SK-N-SH (cell line): Measurements from ENCODE around the gene KCND3. TPM values are rescaled to one million over a fixed set of nuclear protein-coding genes. Genes with fewer than 3 reads are reported as not detected.

Experiments used
- CTCF ChIA-PET: fragments of 300-600, 350-600 bp; formaldehyde crosslinking; extraction: SDS; loops from one replicate; lab custom pipeline; 2021; lab: Yijun Ruan, JAX
- POLR2A ChIA-PET: fragments of 350-600 bp; sonication (Branson Sonifier 250); formaldehyde crosslinking; extraction: SDS; loops from one replicate; lab custom pipeline; 2020; ENCODE audit warnings: antibody characterized with exemption, inconsistent platforms; lab: Yijun Ruan, JAX
- DNase-seq: peaks from one replicate; pipeline ENCODE4 v3.0.0; 2012
- H2AFZ ChIP-seq: fragments of 200-600 bp; sonication (generic); 2 replicates; pipeline ENCODE4 v1.8.1; 2016; ENCODE audit warnings: antibody characterized with exemption, mild to moderate bottlenecking, low read depth
- H3F3A ChIP-seq: fragments of 200-600 bp; sonication (generic); replicated peaks from 2 replicates; pipeline ENCODE3; 2016; ENCODE audit warnings: antibody characterized with exemption, mild to moderate bottlenecking; ENCODE audit not compliant: insufficient read depth
- H3K27ac ChIP-seq, 2 experiments: fragments of 200-500 bp in 1 of 2; fragments of 200-600 bp in 1 of 2; sonication (Bioruptor generic) in 1 of 2; sonication (generic), shearing (Covaris generic) in 1 of 2; 2 replicates each; pipeline versions ENCODE4 v1.5.1 to v1.6.1; 2014 to 2016; ENCODE audit warnings: low read depth in 2 of 2, inconsistent platforms in 1 of 2, low read length in 1 of 2, mild to moderate bottlenecking in 1 of 2, mixed read lengths in 1 of 2
- H3K27me3 ChIP-seq: fragments of 200-600 bp; sonication (generic), shearing (Covaris generic); 2 replicates; pipeline ENCODE4 v1.6.1; 2016; ENCODE audit warnings: mixed run types; ENCODE audit not compliant: insufficient read depth
- H3K36me3 ChIP-seq, 2 experiments: fragments of 200-500 bp in 1 of 2; fragments of 200-600 bp in 1 of 2; sonication (Bioruptor generic) in 1 of 2; sonication (generic) in 1 of 2; replicated peaks in 1 of 2; 2 replicates each; pipeline versions ENCODE3 to v1.5.1; 2014 to 2016; ENCODE audit warnings: low read length in 1 of 2, mild to moderate bottlenecking in 1 of 2; ENCODE audit not compliant: insufficient read depth in 2 of 2, control insufficient read depth in 1 of 2
- H3K4me1 ChIP-seq, 2 experiments: fragments of 200-500 bp in 1 of 2; fragments of 200-600 bp in 1 of 2; sonication (Bioruptor generic) in 1 of 2; sonication (generic), shearing (Covaris generic) in 1 of 2; 2 replicates each; pipeline versions ENCODE4 v1.5.1 to v1.6.1; 2014 to 2016; ENCODE audit warnings: low read depth in 1 of 2, low read length in 1 of 2, mixed run types in 1 of 2; ENCODE audit not compliant: insufficient read depth in 2 of 2, control insufficient read depth in 1 of 2
- H3K4me2 ChIP-seq: fragments of 200-600 bp; sonication (generic), shearing (Covaris generic); 2 replicates; pipeline ENCODE4 v1.6.1; 2017; ENCODE audit warnings: mixed run types
- H3K4me3 ChIP-seq, 2 experiments: fragments of 200-500 bp in 1 of 2; fragments of 200-600 bp in 1 of 2; sonication (Bioruptor generic) in 1 of 2; sonication (generic), shearing (Covaris generic) in 1 of 2; 2 replicates each; pipeline versions ENCODE4 v1.5.1 to v1.8.1; 2014 to 2016; ENCODE audit warnings: low read depth in 2 of 2, inconsistent platforms in 1 of 2, low read length in 1 of 2, mild to moderate bottlenecking in 1 of 2, mixed read lengths in 1 of 2, moderate library complexity in 1 of 2
- H3K79me2 ChIP-seq: fragments of 200-600 bp; sonication (generic); 2 replicates; pipeline ENCODE4 v1.8.1; 2017; ENCODE audit warnings: mild to moderate bottlenecking; ENCODE audit not compliant: insufficient read depth
- H3K9ac ChIP-seq: fragments of 200-600 bp; sonication (generic); 2 replicates; pipeline ENCODE4 v1.6.1; 2017; ENCODE audit warnings: mixed run types
- H3K9me2 ChIP-seq: fragments of 200-600 bp; sonication (generic); 2 replicates; pipeline ENCODE4 v1.6.1; 2017; ENCODE audit warnings: mixed run types
- H3K9me3 ChIP-seq: fragments of 200-600 bp; sonication (generic); 2 replicates; pipeline ENCODE4 v1.6.1; 2017; ENCODE audit warnings: mixed run types, mild to moderate bottlenecking, moderate library complexity
- H4K20me1 ChIP-seq: fragments of 200-600 bp; sonication (generic); 2 replicates; pipeline ENCODE4 v1.6.1; 2017; ENCODE audit warnings: mild to moderate bottlenecking, mixed run types; ENCODE audit not compliant: insufficient read depth
- CHD2 ChIP-seq: fragments of 150-350 bp; IDR thresholded peaks from 2 replicates; pipeline ENCODE4 v1.6.1; 2018; ENCODE audit warnings: low read length; ENCODE audit not compliant: partially characterized antibody
- FOSL2 ChIP-seq: IDR thresholded peaks from 2 replicates; pipeline ENCODE4 v1.4.0; 2012; ENCODE audit warnings: low read depth, mild to moderate bottlenecking, moderate library complexity, borderline replicate concordance
- JUND ChIP-seq: IDR thresholded peaks from 2 replicates; pipeline ENCODE4 v1.4.0; 2012
- NFIC ChIP-seq: IDR thresholded peaks from 2 replicates; pipeline ENCODE4 v1.4.0; 2012; ENCODE audit warnings: borderline replicate concordance
- RAD21 ChIP-seq: IDR thresholded peaks from 2 replicates; pipeline ENCODE4 v1.6.1; 2012; ENCODE audit warnings: mild to moderate bottlenecking, low read length
- TAF1 ChIP-seq: IDR thresholded peaks from 2 replicates; pipeline ENCODE4 v1.6.1; 2012; ENCODE audit warnings: low read depth, mild to moderate bottlenecking, low read length, moderate library complexity, borderline replicate concordance
- TCF12 ChIP-seq: IDR thresholded peaks from 2 replicates; pipeline ENCODE4 v1.4.0; 2012
- YY1 ChIP-seq: IDR thresholded peaks from 2 replicates; pipeline ENCODE4 v1.4.0; 2012; ENCODE audit warnings: low read depth, mild to moderate bottlenecking
- WGBS: methylation state at CpG from one replicate; pipeline ENCODE4 v1.1.6; 2017; ENCODE audit warnings: low lambda C conversion rate; 5-methylcytosine and 5-hydroxymethylcytosine counted together
- polyA plus RNA-seq, 3 experiments: library from polyadenylated mRNA; depleted of rRNA; stranded (reverse); fragments of >200 nt; gene quantifications; 2 replicates each; pipeline ENCODE4 v1.2.3, GENCODE V29; 2012
- TF ChIP-seq, protein P1 (sequence below): fragments of 200-600 bp; sonication (generic); IDR thresholded peaks from 2 replicates; pipeline ENCODE4 v1.6.1; 2017; ENCODE audit warnings: antibody characterized with exemption, mild to moderate bottlenecking, moderate library complexity
- TF ChIP-seq, protein P2 (sequence below): IDR thresholded peaks from 2 replicates; pipeline ENCODE4 v1.4.0; 2012; ENCODE audit warnings: low read depth
- TF ChIP-seq, protein P3 (sequence below): IDR thresholded peaks from 2 replicates; pipeline ENCODE4 v1.6.1; 2012; ENCODE audit warnings: mild to moderate bottlenecking, low read depth, low read length, moderate library complexity
- TF ChIP-seq, protein P4 (sequence below): IDR thresholded peaks from 2 replicates; pipeline ENCODE4 v1.4.0; 2012; ENCODE audit warnings: low read depth, borderline replicate concordance
- TF ChIP-seq, protein P5 (sequence below): fragments of 150-350 bp; IDR thresholded peaks from 2 replicates; pipeline ENCODE4 v1.6.1; 2017; ENCODE audit warnings: antibody characterized with exemption, low read length, low read depth, borderline replicate concordance

KCND3 gene
- polyA plus RNA-seq, 1 of the 3 experiments (the other 2 are of a cell fraction): not detected

DNA sequence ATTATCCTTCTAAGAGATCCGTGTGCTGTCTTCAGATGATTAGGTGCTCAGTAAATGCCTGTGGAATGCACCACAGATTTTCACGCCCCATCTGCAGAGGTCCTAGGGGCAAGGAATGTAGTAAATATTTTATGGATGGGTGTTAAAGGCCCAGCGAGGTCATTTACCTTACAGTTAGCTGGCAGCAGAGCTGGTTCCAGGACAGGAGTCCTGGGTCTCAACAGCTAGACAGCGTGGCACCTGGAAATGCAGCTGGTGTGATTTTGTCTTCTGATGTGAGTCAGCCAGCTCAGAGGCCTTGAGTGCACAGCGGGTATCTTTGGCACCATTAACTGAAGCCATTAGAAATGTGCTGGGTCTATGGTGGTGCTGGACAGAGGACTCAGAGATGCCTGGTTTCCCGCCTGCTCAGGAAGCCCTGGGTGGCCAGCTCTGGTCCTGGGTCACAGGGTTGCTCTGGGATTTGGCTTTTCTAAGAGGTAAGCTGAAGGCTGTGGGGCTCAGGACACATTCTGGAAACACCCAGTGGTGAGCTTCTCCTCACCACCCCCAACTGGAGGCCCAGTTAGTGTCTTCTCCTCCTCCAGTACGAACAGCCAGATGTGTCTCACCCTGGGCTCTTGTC lies 168.2 kb downstream of the KCND3 start:
- DNase-seq: no peak
- no peak overlapping the region for H3K27ac ChIP-seq
- no peaks in the 10 kb centered on the region for H3K36me3 ChIP-seq
- WGBS: 21% methylated on average over 7 of the region's 7 CpGs
- no peaks in the 10 kb centered on the region for H4K20me1 ChIP-seq
- ChIA-PET CTCF (interaction anchor here (0.9 kb wide), 1 partner anchor 28 kb away, joined by 3 read pairs; no protein-coding TSS in a partner anchor), POLR2A (no interaction called here)
- no peak overlapping the region for H3K9ac ChIP-seq
- H3K4me3 ChIP-seq: no peak overlapping the region
- H2AFZ ChIP-seq: no peak overlapping the region
- no peak for TF ChIP-seq RAD21
- no peak for TF ChIP-seq TCF12
- TF ChIP-seq, protein P1, sequence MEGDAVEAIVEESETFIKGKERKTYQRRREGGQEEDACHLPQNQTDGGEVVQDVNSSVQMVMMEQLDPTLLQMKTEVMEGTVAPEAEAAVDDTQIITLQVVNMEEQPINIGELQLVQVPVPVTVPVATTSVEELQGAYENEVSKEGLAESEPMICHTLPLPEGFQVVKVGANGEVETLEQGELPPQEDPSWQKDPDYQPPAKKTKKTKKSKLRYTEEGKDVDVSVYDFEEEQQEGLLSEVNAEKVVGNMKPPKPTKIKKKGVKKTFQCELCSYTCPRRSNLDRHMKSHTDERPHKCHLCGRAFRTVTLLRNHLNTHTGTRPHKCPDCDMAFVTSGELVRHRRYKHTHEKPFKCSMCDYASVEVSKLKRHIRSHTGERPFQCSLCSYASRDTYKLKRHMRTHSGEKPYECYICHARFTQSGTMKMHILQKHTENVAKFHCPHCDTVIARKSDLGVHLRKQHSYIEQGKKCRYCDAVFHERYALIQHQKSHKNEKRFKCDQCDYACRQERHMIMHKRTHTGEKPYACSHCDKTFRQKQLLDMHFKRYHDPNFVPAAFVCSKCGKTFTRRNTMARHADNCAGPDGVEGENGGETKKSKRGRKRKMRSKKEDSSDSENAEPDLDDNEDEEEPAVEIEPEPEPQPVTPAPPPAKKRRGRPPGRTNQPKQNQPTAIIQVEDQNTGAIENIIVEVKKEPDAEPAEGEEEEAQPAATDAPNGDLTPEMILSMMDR: no peak
- no peak for TF ChIP-seq FOSL2
- TF ChIP-seq, protein P2, sequence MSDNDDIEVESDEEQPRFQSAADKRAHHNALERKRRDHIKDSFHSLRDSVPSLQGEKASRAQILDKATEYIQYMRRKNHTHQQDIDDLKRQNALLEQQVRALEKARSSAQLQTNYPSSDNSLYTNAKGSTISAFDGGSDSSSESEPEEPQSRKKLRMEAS: no peak
- no peak for TF ChIP-seq CHD2
- H3K4me1 ChIP-seq: no peaks in the 10 kb centered on the region
- no peaks in the 10 kb centered on the region for H3F3A ChIP-seq
- H3K9me3 ChIP-seq: no peaks in the 10 kb centered on the region
- no peaks in the 10 kb centered on the region for H3K79me2 ChIP-seq
- H3K4me2 ChIP-seq: no peak overlapping the region
- no peaks in the 10 kb centered on the region for H3K9me2 ChIP-seq
- H3K27me3 ChIP-seq: no peaks in the 10 kb centered on the region; the same call in 1 of the 2 replicates

DNA sequence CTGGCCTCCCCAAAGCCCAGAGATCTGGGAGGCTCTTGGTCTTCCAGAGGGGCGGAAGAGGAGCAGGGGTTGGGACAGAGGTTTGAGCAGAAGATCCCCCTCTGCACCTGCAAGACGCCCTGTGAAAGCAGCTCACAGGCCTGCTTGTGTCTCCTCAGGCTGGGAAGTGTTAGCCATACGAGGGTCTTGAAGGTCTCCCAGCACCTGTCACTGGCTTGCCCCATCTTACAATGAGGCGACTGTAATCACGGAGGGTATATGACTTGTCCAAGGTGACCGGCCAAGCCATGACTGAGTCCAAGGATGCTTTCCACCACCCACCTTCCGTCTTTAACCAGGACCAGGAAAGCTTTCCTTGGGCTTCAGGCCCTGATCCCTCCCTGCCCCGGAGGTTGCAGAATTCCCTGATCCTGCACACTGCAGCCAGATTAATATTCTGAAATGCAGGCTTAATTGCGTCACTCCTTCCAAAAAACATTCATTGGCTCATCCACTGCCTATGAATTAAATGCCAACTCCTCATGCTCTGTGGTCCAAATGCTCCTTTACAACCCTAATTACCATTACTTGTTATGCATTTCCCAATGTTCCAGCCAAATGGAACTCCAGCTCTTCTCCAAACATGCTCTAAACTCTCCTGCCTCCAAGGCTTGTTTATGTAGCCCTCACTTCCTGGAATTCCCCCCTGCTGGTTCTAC lies 169.8 kb downstream of the KCND3 start:
- H3K4me2 ChIP-seq: no peak overlapping the region
- no peaks in the 10 kb centered on the region; the same call in 1 of the 2 replicates for H3K27me3 ChIP-seq
- no peak overlapping the region for H3K4me3 ChIP-seq
- no peaks in the 10 kb centered on the region for H3K4me1 ChIP-seq
- no peak overlapping the region for H2AFZ ChIP-seq
- ChIA-PET POLR2A (no interaction called here), CTCF (no interaction called here)
- no peaks in the 10 kb centered on the region for H3K9me3 ChIP-seq
- 36% methylated on average over 5 of the region's 9 CpGs for WGBS
- no peaks in the 10 kb centered on the region for H3K36me3 ChIP-seq
- H3K79me2 ChIP-seq: no peaks in the 10 kb centered on the region
- no peaks in the 10 kb centered on the region for H3F3A ChIP-seq
- no peak overlapping the region for H3K9ac ChIP-seq
- no peaks in the 10 kb centered on the region for H3K9me2 ChIP-seq
- no peak for DNase-seq
- H3K27ac ChIP-seq: no peak overlapping the region
- H4K20me1 ChIP-seq: no peaks in the 10 kb centered on the region
- TF ChIP-seq JUND (no peak), YY1 (no peak), NFIC (no peak), CHD2 (no peak), FOSL2 (no peak), TAF1 (no peak), TCF12 (no peak)
- TF ChIP-seq, protein P3, sequence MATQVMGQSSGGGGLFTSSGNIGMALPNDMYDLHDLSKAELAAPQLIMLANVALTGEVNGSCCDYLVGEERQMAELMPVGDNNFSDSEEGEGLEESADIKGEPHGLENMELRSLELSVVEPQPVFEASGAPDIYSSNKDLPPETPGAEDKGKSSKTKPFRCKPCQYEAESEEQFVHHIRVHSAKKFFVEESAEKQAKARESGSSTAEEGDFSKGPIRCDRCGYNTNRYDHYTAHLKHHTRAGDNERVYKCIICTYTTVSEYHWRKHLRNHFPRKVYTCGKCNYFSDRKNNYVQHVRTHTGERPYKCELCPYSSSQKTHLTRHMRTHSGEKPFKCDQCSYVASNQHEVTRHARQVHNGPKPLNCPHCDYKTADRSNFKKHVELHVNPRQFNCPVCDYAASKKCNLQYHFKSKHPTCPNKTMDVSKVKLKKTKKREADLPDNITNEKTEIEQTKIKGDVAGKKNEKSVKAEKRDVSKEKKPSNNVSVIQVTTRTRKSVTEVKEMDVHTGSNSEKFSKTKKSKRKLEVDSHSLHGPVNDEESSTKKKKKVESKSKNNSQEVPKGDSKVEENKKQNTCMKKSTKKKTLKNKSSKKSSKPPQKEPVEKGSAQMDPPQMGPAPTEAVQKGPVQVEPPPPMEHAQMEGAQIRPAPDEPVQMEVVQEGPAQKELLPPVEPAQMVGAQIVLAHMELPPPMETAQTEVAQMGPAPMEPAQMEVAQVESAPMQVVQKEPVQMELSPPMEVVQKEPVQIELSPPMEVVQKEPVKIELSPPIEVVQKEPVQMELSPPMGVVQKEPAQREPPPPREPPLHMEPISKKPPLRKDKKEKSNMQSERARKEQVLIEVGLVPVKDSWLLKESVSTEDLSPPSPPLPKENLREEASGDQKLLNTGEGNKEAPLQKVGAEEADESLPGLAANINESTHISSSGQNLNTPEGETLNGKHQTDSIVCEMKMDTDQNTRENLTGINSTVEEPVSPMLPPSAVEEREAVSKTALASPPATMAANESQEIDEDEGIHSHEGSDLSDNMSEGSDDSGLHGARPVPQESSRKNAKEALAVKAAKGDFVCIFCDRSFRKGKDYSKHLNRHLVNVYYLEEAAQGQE: no peak
- TF ChIP-seq, protein P4, sequence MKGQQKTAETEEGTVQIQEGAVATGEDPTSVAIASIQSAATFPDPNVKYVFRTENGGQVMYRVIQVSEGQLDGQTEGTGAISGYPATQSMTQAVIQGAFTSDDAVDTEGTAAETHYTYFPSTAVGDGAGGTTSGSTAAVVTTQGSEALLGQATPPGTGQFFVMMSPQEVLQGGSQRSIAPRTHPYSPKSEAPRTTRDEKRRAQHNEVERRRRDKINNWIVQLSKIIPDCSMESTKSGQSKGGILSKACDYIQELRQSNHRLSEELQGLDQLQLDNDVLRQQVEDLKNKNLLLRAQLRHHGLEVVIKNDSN: no peak
- TF ChIP-seq, protein P5, sequence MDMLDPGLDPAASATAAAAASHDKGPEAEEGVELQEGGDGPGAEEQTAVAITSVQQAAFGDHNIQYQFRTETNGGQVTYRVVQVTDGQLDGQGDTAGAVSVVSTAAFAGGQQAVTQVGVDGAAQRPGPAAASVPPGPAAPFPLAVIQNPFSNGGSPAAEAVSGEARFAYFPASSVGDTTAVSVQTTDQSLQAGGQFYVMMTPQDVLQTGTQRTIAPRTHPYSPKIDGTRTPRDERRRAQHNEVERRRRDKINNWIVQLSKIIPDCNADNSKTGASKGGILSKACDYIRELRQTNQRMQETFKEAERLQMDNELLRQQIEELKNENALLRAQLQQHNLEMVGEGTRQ: no peak
- TF ChIP-seq, protein P1: no peak
